ENCODE data around the gene LBH. TPM values are rescaled to one million over a fixed set of nuclear protein-coding genes. Genes with fewer than 3 reads are reported as not detected.

LBH gene
- total and polyA plus RNA-seq, 2 of the 13 experiments (the other 11 are each of a cell fraction or from before 2014, with no cell fraction given) = 0.09 to 0.25 TPM

DNA sequence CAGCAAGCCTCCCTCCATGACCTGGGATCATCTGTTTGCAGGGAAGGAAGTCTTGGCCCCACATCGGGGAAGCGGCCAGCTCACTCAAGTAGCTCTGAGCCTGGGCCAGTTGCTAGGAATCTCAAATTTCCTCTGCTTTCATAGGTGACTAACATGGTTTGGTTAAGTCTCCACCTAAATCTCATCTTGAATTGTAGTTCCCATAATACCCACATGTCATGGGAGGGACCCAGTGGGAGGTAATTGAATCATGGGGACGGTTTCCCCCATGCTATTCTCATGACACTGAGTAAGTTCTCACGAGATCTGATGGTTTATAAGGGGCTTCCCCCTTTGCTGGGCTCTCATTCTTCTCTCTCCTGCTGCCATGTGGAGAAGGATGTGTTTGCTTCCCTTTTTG, 75.2 kb downstream of the LBH start:
- 37% methylated on average over 4 of the region's 4 CpGs for WGBS (ENCODE audit: low lambda C conversion rate)
- intact Hi-C loops (cut with micrococcal nuclease; ENCODE audit: unreplicated experiment) (no loop called here), in situ Hi-C loops (cut with HindIII; ENCODE audit: extremely low pct_ligation_motif_present, low pct_unique_long_range_greater_than_20kb) (no loop called here)
- FAIRE-seq (no peak), DNase-seq (ENCODE audit: low spot score) (no peak), ATAC-seq (no peak)
- Histone ChIP-seq H3K9ac (ENCODE audit: insufficient read depth, low read depth, low read length) (no peak overlapping the region), H3K4me2 (ENCODE audit: low read depth, low read length) (no peak overlapping the region), H3K9me3 (ENCODE audit: low read length) (no peaks in the 10 kb centered on the region), H3K79me2 (ENCODE audit: insufficient read depth, low read length) (no peaks in the 10 kb centered on the region), H3K36me3 (replicated peaks in 1 of 2; ENCODE audit: control insufficient read depth in 1 of 2, insufficient read depth in 2 of 2, low read length in 2 of 2) (no peaks in the 10 kb centered on the region), H2AFZ (ENCODE audit: low read length) (no peak overlapping the region), H3K27me3 (ENCODE audit: control insufficient read depth in 1 of 2, insufficient read depth in 2 of 2, low read length in 2 of 2) (peaks cover 2 to 28% of the 10 kb centered on the region in 2 experiments; a peak in 4 of 5 replicates), H4K20me1 (ENCODE audit: insufficient read depth, low read length) (no peaks in the 10 kb centered on the region), H3K27ac (ENCODE audit: extremely low read length, insufficient read depth, low read length) (no peak overlapping the region), H3K4me3 (replicated peaks in 1 of 3; ENCODE audit: insufficient read depth in 1 of 3, low read depth in 2 of 3, low read length in 3 of 3) (no peak overlapping the region), H3K4me1 (ENCODE audit: insufficient read depth, low read length) (no peaks in the 10 kb centered on the region)
- TF ChIP-seq, protein P1, sequence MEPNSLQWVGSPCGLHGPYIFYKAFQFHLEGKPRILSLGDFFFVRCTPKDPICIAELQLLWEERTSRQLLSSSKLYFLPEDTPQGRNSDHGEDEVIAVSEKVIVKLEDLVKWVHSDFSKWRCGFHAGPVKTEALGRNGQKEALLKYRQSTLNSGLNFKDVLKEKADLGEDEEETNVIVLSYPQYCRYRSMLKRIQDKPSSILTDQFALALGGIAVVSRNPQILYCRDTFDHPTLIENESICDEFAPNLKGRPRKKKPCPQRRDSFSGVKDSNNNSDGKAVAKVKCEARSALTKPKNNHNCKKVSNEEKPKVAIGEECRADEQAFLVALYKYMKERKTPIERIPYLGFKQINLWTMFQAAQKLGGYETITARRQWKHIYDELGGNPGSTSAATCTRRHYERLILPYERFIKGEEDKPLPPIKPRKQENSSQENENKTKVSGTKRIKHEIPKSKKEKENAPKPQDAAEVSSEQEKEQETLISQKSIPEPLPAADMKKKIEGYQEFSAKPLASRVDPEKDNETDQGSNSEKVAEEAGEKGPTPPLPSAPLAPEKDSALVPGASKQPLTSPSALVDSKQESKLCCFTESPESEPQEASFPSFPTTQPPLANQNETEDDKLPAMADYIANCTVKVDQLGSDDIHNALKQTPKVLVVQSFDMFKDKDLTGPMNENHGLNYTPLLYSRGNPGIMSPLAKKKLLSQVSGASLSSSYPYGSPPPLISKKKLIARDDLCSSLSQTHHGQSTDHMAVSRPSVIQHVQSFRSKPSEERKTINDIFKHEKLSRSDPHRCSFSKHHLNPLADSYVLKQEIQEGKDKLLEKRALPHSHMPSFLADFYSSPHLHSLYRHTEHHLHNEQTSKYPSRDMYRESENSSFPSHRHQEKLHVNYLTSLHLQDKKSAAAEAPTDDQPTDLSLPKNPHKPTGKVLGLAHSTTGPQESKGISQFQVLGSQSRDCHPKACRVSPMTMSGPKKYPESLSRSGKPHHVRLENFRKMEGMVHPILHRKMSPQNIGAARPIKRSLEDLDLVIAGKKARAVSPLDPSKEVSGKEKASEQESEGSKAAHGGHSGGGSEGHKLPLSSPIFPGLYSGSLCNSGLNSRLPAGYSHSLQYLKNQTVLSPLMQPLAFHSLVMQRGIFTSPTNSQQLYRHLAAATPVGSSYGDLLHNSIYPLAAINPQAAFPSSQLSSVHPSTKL (CRISPR knock-in tag; IDR thresholded peaks at IDR 0.05) = no peak
- no peak for TF ChIP-seq SSRP1 (CRISPR knock-in tag; IDR thresholded peaks at IDR 0.05)
- TF ChIP-seq, protein P2, sequence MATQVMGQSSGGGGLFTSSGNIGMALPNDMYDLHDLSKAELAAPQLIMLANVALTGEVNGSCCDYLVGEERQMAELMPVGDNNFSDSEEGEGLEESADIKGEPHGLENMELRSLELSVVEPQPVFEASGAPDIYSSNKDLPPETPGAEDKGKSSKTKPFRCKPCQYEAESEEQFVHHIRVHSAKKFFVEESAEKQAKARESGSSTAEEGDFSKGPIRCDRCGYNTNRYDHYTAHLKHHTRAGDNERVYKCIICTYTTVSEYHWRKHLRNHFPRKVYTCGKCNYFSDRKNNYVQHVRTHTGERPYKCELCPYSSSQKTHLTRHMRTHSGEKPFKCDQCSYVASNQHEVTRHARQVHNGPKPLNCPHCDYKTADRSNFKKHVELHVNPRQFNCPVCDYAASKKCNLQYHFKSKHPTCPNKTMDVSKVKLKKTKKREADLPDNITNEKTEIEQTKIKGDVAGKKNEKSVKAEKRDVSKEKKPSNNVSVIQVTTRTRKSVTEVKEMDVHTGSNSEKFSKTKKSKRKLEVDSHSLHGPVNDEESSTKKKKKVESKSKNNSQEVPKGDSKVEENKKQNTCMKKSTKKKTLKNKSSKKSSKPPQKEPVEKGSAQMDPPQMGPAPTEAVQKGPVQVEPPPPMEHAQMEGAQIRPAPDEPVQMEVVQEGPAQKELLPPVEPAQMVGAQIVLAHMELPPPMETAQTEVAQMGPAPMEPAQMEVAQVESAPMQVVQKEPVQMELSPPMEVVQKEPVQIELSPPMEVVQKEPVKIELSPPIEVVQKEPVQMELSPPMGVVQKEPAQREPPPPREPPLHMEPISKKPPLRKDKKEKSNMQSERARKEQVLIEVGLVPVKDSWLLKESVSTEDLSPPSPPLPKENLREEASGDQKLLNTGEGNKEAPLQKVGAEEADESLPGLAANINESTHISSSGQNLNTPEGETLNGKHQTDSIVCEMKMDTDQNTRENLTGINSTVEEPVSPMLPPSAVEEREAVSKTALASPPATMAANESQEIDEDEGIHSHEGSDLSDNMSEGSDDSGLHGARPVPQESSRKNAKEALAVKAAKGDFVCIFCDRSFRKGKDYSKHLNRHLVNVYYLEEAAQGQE (IDR thresholded peaks at IDR 0.05; ENCODE audit: borderline replicate concordance in 1 of 2, low read depth in 1 of 2, low read length in 2 of 2) = no peak
- TF ChIP-seq, protein P3, sequence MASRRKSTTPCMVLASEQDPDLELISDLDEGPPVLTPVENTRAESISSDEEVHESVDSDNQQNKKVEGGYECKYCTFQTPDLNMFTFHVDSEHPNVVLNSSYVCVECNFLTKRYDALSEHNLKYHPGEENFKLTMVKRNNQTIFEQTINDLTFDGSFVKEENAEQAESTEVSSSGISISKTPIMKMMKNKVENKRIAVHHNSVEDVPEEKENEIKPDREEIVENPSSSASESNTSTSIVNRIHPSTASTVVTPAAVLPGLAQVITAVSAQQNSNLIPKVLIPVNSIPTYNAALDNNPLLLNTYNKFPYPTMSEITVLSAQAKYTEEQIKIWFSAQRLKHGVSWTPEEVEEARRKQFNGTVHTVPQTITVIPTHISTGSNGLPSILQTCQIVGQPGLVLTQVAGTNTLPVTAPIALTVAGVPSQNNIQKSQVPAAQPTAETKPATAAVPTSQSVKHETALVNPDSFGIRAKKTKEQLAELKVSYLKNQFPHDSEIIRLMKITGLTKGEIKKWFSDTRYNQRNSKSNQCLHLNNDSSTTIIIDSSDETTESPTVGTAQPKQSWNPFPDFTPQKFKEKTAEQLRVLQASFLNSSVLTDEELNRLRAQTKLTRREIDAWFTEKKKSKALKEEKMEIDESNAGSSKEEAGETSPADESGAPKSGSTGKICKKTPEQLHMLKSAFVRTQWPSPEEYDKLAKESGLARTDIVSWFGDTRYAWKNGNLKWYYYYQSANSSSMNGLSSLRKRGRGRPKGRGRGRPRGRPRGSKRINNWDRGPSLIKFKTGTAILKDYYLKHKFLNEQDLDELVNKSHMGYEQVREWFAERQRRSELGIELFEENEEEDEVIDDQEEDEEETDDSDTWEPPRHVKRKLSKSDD (CRISPR knock-in tag; IDR thresholded peaks at IDR 0.05; ENCODE audit: low read depth) = no peak
- no peak for TF ChIP-seq NFYB (CRISPR knock-in tag; IDR thresholded peaks at IDR 0.05)
- TF ChIP-seq ZNF10 (CRISPR knock-in tag; IDR thresholded peaks at IDR 0.05; ENCODE audit: borderline replicate concordance, low read depth) = no peak
- no peak for TF ChIP-seq ZNF253 (CRISPR knock-in tag; IDR thresholded peaks at IDR 0.05; ENCODE audit: borderline replicate concordance)
- no peak for TF ChIP-seq TBX3 (IDR thresholded peaks at IDR 0.05; ENCODE audit: borderline replicate concordance)
- CTCF ChIA-PET (ENCODE audit: low intra/inter-chr PET ratio, low total read pairs) = no interaction called here
- BruUV-seq (replicated peaks) = no TSS peak
- POLR2A ChIA-PET = no interaction called here
